Smooth muscle cell of trachea (primary cell): ENCODE measurements around the gene ZFPL1. TPM values are rescaled to one million over a fixed set of nuclear protein-coding genes. Genes with fewer than 3 reads are reported as not detected.

Experiments
- total RNA-seq: library from RNA; depleted of rRNA; stranded (reverse); fragments of >200 nt; gene quantifications from 2 replicates; pipeline ENCODE4 v1.2.1, GENCODE V29; 2014

The ZFPL1 gene
- total RNA-seq, result 38.5 and 47.6 TPM in 2 replicates

GRCh38 chr11:65083834-65084597 lies at the start of gene ZFPL1, which contains the start of gene CDCA5:
TSS of gene ZFPL1 (plus strand) at chr11:65084222. CDS start at chr11:65084699, 477 bp downstream.
TSS of gene CDCA5 (minus strand) at chr11:65084040. CDS start at chr11:65083978, 62 bp downstream.

GRCh38 chr11:65040847-65041622 lies 43.0 kb upstream of the ZFPL1 start, which contains the start of gene SAC3D1:
TSS of gene SAC3D1 (plus strand) at chr11:65041210. CDS start at chr11:65041293, 83 bp downstream.

GRCh38 chr11:65058419-65059054 lies 25.5 kb upstream of the ZFPL1 start, which contains the start of gene NAALADL1:
TSS of gene NAALADL1 (minus strand) at chr11:65058553. CDS start at chr11:65058521, 32 bp downstream.

GRCh38 chr11:65095974-65096806 lies 12.2 kb downstream of the ZFPL1 start, which contains the start of gene VPS51:
TSS of gene VPS51 (plus strand) at chr11:65096214. CDS start at chr11:65096251, 37 bp downstream.

GRCh38 chr11:65111744-65112545 lies 27.9 kb downstream of the ZFPL1 start, which contains the start of gene TM7SF2:
TSS of gene TM7SF2 (plus strand) at chr11:65111872. CDS start at chr11:65112016, 144 bp downstream.

GRCh38 chr11:65117206-65118096 lies 33.4 kb downstream of the ZFPL1 start, which contains the start of gene ZNHIT2:
TSS of gene ZNHIT2 (minus strand) at chr11:65117701. CDS start at chr11:65117653, 48 bp downstream.

GRCh38 chr11:65121865-65122696 lies 38.1 kb downstream of the ZFPL1 start, which contains the start of the genes FAU and MRPL49:
TSS of gene FAU (minus strand) at chr11:65122134. CDS start at chr11:65121813, 321 bp downstream.
TSS of gene MRPL49 (plus strand) at chr11:65122321. CDS start at chr11:65122347, 26 bp downstream.

GRCh38 chr11:65134240-65134951 lies 50.4 kb downstream of the ZFPL1 start, which contains the start of gene SYVN1:
TSS of gene SYVN1 (minus strand) at chr11:65134519. CDS start at chr11:65133601, 918 bp downstream.

Other genes with a start within 250 kb of the ZFPL1 start
- 0.15 and 0.33 TPM in 2 replicates for gene CDC42BPG, start 239.6 kb upstream of the ZFPL1 start, total RNA-seq
- 87.1 and 151 TPM in 2 replicates for gene EHD1, start 205.6 kb upstream of the ZFPL1 start, total RNA-seq
- 19.6 and 20.5 TPM in 2 replicates for gene ATG2A, start 167.0 kb upstream of the ZFPL1 start, total RNA-seq
- gene PPP2R5B, start 159.5 kb upstream of the ZFPL1 start, total RNA-seq, result 9.2 and 17.0 TPM in 2 replicates
- gene GPHA2, start 148.3 kb upstream of the ZFPL1 start, total RNA-seq, result not detected in 2 replicates
- not detected in 2 replicates for gene MAJIN, start 112.1 kb upstream of the ZFPL1 start, total RNA-seq
- gene BATF2, start 87.3 kb upstream of the ZFPL1 start, total RNA-seq, result 1.0 and 2.5 TPM in 2 replicates
- 108 and 119 TPM in 2 replicates for gene ARL2, start 70.1 kb upstream of the ZFPL1 start, total RNA-seq
- gene SNX15, start 56.8 kb upstream of the ZFPL1 start, total RNA-seq, result 12.9 and 23.5 TPM in 2 replicates
- 9.2 and 14.4 TPM in 2 replicates for gene SAC3D1, start 43.0 kb upstream of the ZFPL1 start, total RNA-seq
- 38.2 and 46.3 TPM in 2 replicates for gene NAALADL1, start 25.7 kb upstream of the ZFPL1 start, total RNA-seq
- gene CDCA5, start 182 bp upstream of the ZFPL1 start, total RNA-seq, result 1.2 and 9.7 TPM in 2 replicates
- 170 and 228 TPM in 2 replicates for gene VPS51, start 12.0 kb downstream of the ZFPL1 start, total RNA-seq
- gene TM7SF2, start 27.6 kb downstream of the ZFPL1 start, total RNA-seq, result 16.4 and 23.3 TPM in 2 replicates
- 9.2 and 15.9 TPM in 2 replicates for gene ZNHIT2, start 33.5 kb downstream of the ZFPL1 start, total RNA-seq
- 159 and 247 TPM in 2 replicates for gene FAU, start 37.9 kb downstream of the ZFPL1 start, total RNA-seq
- 50.4 and 55.6 TPM in 2 replicates for gene MRPL49, start 38.1 kb downstream of the ZFPL1 start, total RNA-seq
- gene SYVN1, start 50.3 kb downstream of the ZFPL1 start, total RNA-seq, result 19.8 and 22.7 TPM in 2 replicates
- not detected in 2 replicates for gene SPDYC, start 86.0 kb downstream of the ZFPL1 start, total RNA-seq
- gene CAPN1, start 97.7 kb downstream of the ZFPL1 start, total RNA-seq, result 175 and 262 TPM in 2 replicates
- gene POLA2, start 177.7 kb downstream of the ZFPL1 start, total RNA-seq, result 2.3 and 9.6 TPM in 2 replicates
- 33.2 and 47.8 TPM in 2 replicates for gene CDC42EP2, start 230.6 kb downstream of the ZFPL1 start, total RNA-seq
- 49.3 and 51.1 TPM in 2 replicates for gene DPF2, start 249.6 kb downstream of the ZFPL1 start, total RNA-seq